ENCODE results near the gene RNPEPL1. TPM values are rescaled to one million over a fixed set of nuclear protein-coding genes. Genes with fewer than 3 reads are reported as not detected.
A peak's percentile ranks its signal among the peaks of the same experiment; 100 is the strongest.

Gene RNPEPL1
- total and polyA plus RNA-seq, 7 donors = 23.1 to 136 (median 64.3) TPM

- no peaks in the 10 kb centered on the region for H3K27me3 ChIP-seq
- peaks cover 0 to 5% (median 2%) of the 10 kb centered on the region in 4 donors for H3K36me3 ChIP-seq
- intact Hi-C loops (cut with DNase I) = no loop called here
- H3K9me3 ChIP-seq = no peaks in the 10 kb centered on the region
- no peak overlapping the region for H3K4me3 ChIP-seq
- H3K4me1 ChIP-seq = peaks cover 0 to 55% (median 44%) of the 10 kb centered on the region in 4 donors
- DNase-seq = no peak
- WGBS, 2 donors = 77 to 87% methylated on average over 4 of the region's 4 CpGs
- TF ChIP-seq POLR2A (IDR thresholded peaks at IDR 0.05) = no peak
- no peak for TF ChIP-seq CTCF (IDR thresholded peaks at IDR 0.05)
- TF ChIP-seq POLR2AphosphoS5 (IDR thresholded peaks at IDR 0.05) = no peak
- no peak for TF ChIP-seq EP300 (IDR thresholded peaks at IDR 0.05)
- no peak overlapping the region for H3K27ac ChIP-seq
Observed at GRCh38 chr2:240584486-240585031, 16.3 kb downstream of the RNPEPL1 start.

GRCh38 chr2:240585101-240585500 lies 16.8 kb downstream of the RNPEPL1 start:
- WGBS, 2 donors = 79 to 80% methylated on average over 6 of the region's 6 CpGs
- H3K27ac ChIP-seq = peak overlapping the region in 2 of 4 donors; percentile 92 to 95
- no peaks in the 10 kb centered on the region for H3K9me3 ChIP-seq
- H3K36me3 ChIP-seq = peaks cover 0 to 10% (median 5%) of the 10 kb centered on the region in 4 donors
- H3K4me1 ChIP-seq = peaks cover 0 to 50% (median 39%) of the 10 kb centered on the region in 4 donors
- H3K27me3 ChIP-seq = no peaks in the 10 kb centered on the region
- intact Hi-C loops (cut with DNase I) = no loop called here
- no peak for TF ChIP-seq POLR2AphosphoS5 (IDR thresholded peaks at IDR 0.05)
- peak overlapping the region; percentile 69 to 99 (median 91) for H3K4me3 ChIP-seq
- peak; percentile 46 for DNase-seq

- DNase-seq = peak; percentile 64
- WGBS, 2 donors = 2 to 6% methylated on average over 20 of the region's 20 CpGs
- H3K9me3 ChIP-seq = no peaks in the 10 kb centered on the region
- H3K27me3 ChIP-seq = no peaks in the 10 kb centered on the region
- TF ChIP-seq CTCF (IDR thresholded peaks at IDR 0.05) (no peak), POLR2A (IDR thresholded peaks at IDR 0.05) (no peak), POLR2AphosphoS5 (IDR thresholded peaks at IDR 0.05) (no peak), EP300 (IDR thresholded peaks at IDR 0.05) (no peak)
- H3K4me1 ChIP-seq = peaks cover 0 to 44% (median 34%) of the 10 kb centered on the region in 4 donors
- peak overlapping the region; percentile 92 to 98 (median 96) for H3K27ac ChIP-seq
- intact Hi-C loops (cut with DNase I) = loop anchor here (2.0 kb wide), 1 partner anchor 19 kb away; no protein-coding TSS in a partner anchor
- peaks cover 0 to 16% (median 6%) of the 10 kb centered on the region in 4 donors for H3K36me3 ChIP-seq
- H3K4me3 ChIP-seq = peak overlapping the region; percentile 69 to 99 (median 91)
Observed at GRCh38 chr2:240585681-240586197, 17.5 kb downstream of the RNPEPL1 start.

- DNase-seq = peak; percentile 99
- peaks cover 0 to 44% (median 34%) of the 10 kb centered on the region in 4 donors for H3K4me1 ChIP-seq
- 0 to 1% methylated on average over 88 of the region's 88 CpGs for WGBS, 2 donors
Observed at GRCh38 chr2:240586198-240586918, 18.1 kb downstream of the RNPEPL1 start, which contains the start of gene CAPN10. Gene CAPN10 (plus strand): TSS chr2:240586734. CDS start chr2:240586912, 178 bp downstream.

More at GRCh38 chr2:240586198-240586918, 18.1 kb downstream of the RNPEPL1 start, which contains the start of gene CAPN10:
- no peaks in the 10 kb centered on the region for H3K9me3 ChIP-seq
- no peaks in the 10 kb centered on the region for H3K27me3 ChIP-seq
- H3K27ac ChIP-seq = peak within 1 kb of the TSS; percentile 92 to 98 (median 96)
- TF ChIP-seq POLR2A (IDR thresholded peaks at IDR 0.05) = peak; percentile 41 to 50
- peak; percentile 76 to 90 (median 85) for TF ChIP-seq POLR2AphosphoS5 (IDR thresholded peaks at IDR 0.05)
- no peak for TF ChIP-seq EP300 (IDR thresholded peaks at IDR 0.05)
- no peak for TF ChIP-seq CTCF (IDR thresholded peaks at IDR 0.05)
- intact Hi-C loops (cut with DNase I) = loop anchor here (2.0 kb wide), 1 partner anchor 20 kb away; no protein-coding TSS in a partner anchor
- peaks cover 0 to 22% (median 10%) of the 10 kb centered on the region in 4 donors for H3K36me3 ChIP-seq
- peak within 1 kb of the TSS; percentile 69 to 99 (median 91) for H3K4me3 ChIP-seq

All from sigmoid colon (tissue), 7 donors.